Neuronal stem cell (in vitro differentiated cells): ENCODE measurements around the gene TNNI2.

Experiments
- DNase-seq: peaks from one replicate; pipeline ENCODE4 v3.0.0-alpha.2; 2013; ENCODE audit warnings: low spot score
- H2AFZ ChIP-seq: one replicate; pipeline ENCODE4 v1.6.1; 2013; ENCODE audit warnings: mild to moderate bottlenecking, low read length, inconsistent platforms
- H2AK5ac ChIP-seq: 2 replicates; pipeline ENCODE4 v1.6.1; 2013; ENCODE audit warnings: low read depth, mild to moderate bottlenecking, inconsistent platforms, low read length, moderate library complexity, mixed read lengths
- H2BK120ac ChIP-seq: 2 replicates; pipeline ENCODE4 v1.6.1; 2013; ENCODE audit warnings: low read depth, mild to moderate bottlenecking, inconsistent platforms, low read length, moderate library complexity, mixed read lengths
- H2BK12ac ChIP-seq: one replicate; pipeline ENCODE4 v1.6.1; 2013; ENCODE audit warnings: low read length, inconsistent platforms
- H2BK15ac ChIP-seq: 2 replicates; pipeline ENCODE4 v1.6.1; 2013; ENCODE audit warnings: mild to moderate bottlenecking, low read length, inconsistent platforms, mixed read lengths
- H2BK5ac ChIP-seq: one replicate; pipeline ENCODE4 v1.6.1; 2013; ENCODE audit warnings: inconsistent platforms, mild to moderate bottlenecking, low read length, moderate library complexity
- H3K14ac ChIP-seq: one replicate; pipeline ENCODE4 v1.6.1; 2013; ENCODE audit warnings: low read length, inconsistent platforms
- H3K18ac ChIP-seq: 2 replicates; pipeline ENCODE4 v1.6.1; 2013; ENCODE audit warnings: low read length, inconsistent platforms
- H3K23ac ChIP-seq: 2 replicates; pipeline ENCODE4 v1.6.1; 2013; ENCODE audit warnings: low read depth, mild to moderate bottlenecking, mixed read lengths, low read length, inconsistent platforms; ENCODE audit not compliant: poor library complexity
- H3K27ac ChIP-seq: replicated peaks from 3 replicates; pipeline ENCODE4 v1.5.1; 2013; ENCODE audit warnings: low read length, inconsistent platforms
- H3K27me3 ChIP-seq, 3 experiments: 2 replicates each; pipeline ENCODE4 v1.6.1; 2013; ENCODE audit warnings: low read length in 3 of 3, mild to moderate bottlenecking in 2 of 3, inconsistent platforms in 1 of 3, low read depth in 1 of 3, mixed read lengths in 1 of 3, moderate library complexity in 1 of 3; ENCODE audit not compliant: control insufficient read depth in 3 of 3, insufficient read depth in 3 of 3
- H3K36me3 ChIP-seq, 2 donors: replicated peaks in 1 of 2; 2 replicates each; pipeline ENCODE4 v1.6.1; 2013; ENCODE audit warnings: low read length in 2 of 2; ENCODE audit not compliant: control insufficient read depth in 2 of 2, insufficient read depth in 2 of 2
- H3K4ac ChIP-seq: 2 replicates; pipeline ENCODE4 v1.6.1; 2013; ENCODE audit warnings: inconsistent platforms, mild to moderate bottlenecking, low read length, moderate library complexity
- H3K4me1 ChIP-seq, 2 donors: 1 replicate in 1 of 2; 2 replicates in 1 of 2; pipeline ENCODE4 v1.6.1; 2013; ENCODE audit warnings: low read length in 2 of 2, low read depth in 1 of 2; ENCODE audit not compliant: control insufficient read depth in 2 of 2, insufficient read depth in 1 of 2
- H3K4me2 ChIP-seq: one replicate; pipeline ENCODE4 v1.6.1; 2013; ENCODE audit warnings: mild to moderate bottlenecking, low read length, inconsistent platforms; ENCODE audit not compliant: insufficient read depth, poor library complexity, severe bottlenecking
- H3K4me3 ChIP-seq, 2 donors: 2 replicates each; pipeline ENCODE4 v1.5.1; 2013; ENCODE audit warnings: low read length in 2 of 2, mild to moderate bottlenecking in 2 of 2, inconsistent platforms in 1 of 2, moderate library complexity in 1 of 2
- H3K79me1 ChIP-seq: one replicate; pipeline ENCODE4 v1.6.1; 2013; ENCODE audit warnings: low read depth, mild to moderate bottlenecking, inconsistent platforms, low read length, moderate library complexity
- H3K9ac ChIP-seq: one replicate; pipeline ENCODE4 v1.6.1; 2013; ENCODE audit warnings: mild to moderate bottlenecking, low read depth, low read length, inconsistent platforms; ENCODE audit not compliant: poor library complexity
- H3K9me3 ChIP-seq, 2 donors: replicated peaks in 1 of 2; 2 replicates each; pipeline versions ENCODE3 to v1.6.1; 2013; ENCODE audit warnings: low read length in 2 of 2, mild to moderate bottlenecking in 2 of 2, inconsistent platforms in 1 of 2, low read depth in 1 of 2, mixed read lengths in 1 of 2, moderate library complexity in 1 of 2; ENCODE audit not compliant: control insufficient read depth in 2 of 2, insufficient read depth in 1 of 2
- H4K8ac ChIP-seq: one replicate; pipeline ENCODE4 v1.6.1; 2013; ENCODE audit warnings: low read depth, mild to moderate bottlenecking, inconsistent platforms, low read length, moderate library complexity
- H4K91ac ChIP-seq: one replicate; pipeline ENCODE4 v1.6.1; 2013; ENCODE audit warnings: low read length, low read depth, mild to moderate bottlenecking, inconsistent platforms; ENCODE audit not compliant: poor library complexity
- WGBS, 2 donors: extraction: QIAGEN DNeasy Blood & Tissue Kit; methylation state at CpG; one replicate each; pipeline ENCODE4 v1.1.7; 2013; ENCODE audit warnings: missing lambda C conversion rate in 2 of 2, mixed read lengths in 1 of 2; ENCODE audit not compliant: insufficient read length in 2 of 2, insufficient replicate concordance in 1 of 2; ENCODE audit errors: extremely low coverage in 2 of 2; 5-methylcytosine and 5-hydroxymethylcytosine counted together

TNNI2 gene

GRCh38 chr11:1815751-1816150 lies 23.0 kb upstream of the TNNI2 start:
- H4K91ac ChIP-seq = no peak overlapping the region
- H3K27ac ChIP-seq = no peak overlapping the region
- H3K14ac ChIP-seq = no peak overlapping the region
- no peak overlapping the region for H3K4ac ChIP-seq
- no peaks in the 10 kb centered on the region for H3K79me1 ChIP-seq
- H3K9ac ChIP-seq = no peak overlapping the region
- H3K4me1 ChIP-seq = no peaks in the 10 kb centered on the region
- H3K18ac ChIP-seq = no peak overlapping the region
- no peak overlapping the region for H3K4me3 ChIP-seq
- no CpG with 5 or more reads among the region's 7 CpGs for WGBS, 2 donors
- no peak overlapping the region for H4K8ac ChIP-seq
- H2BK5ac ChIP-seq = no peak overlapping the region
- H2BK12ac ChIP-seq = no peak overlapping the region
- H3K9me3 ChIP-seq = peaks cover 0 to 6% of the 10 kb centered on the region in 2 donors
- peak overlapping the region; percentile 82 for H2AK5ac ChIP-seq
- no peak overlapping the region for H3K4me2 ChIP-seq
- no peaks in the 10 kb centered on the region for H3K36me3 ChIP-seq
- no peak overlapping the region for H3K23ac ChIP-seq
- H2AFZ ChIP-seq = no peak overlapping the region
- peak overlapping the region; percentile 69 for H2BK15ac ChIP-seq
- peaks cover 0 to 9% (median 0%) of the 10 kb centered on the region in 3 experiments for H3K27me3 ChIP-seq
- no peak for DNase-seq
- no peak overlapping the region for H2BK120ac ChIP-seq

GRCh38 chr11:1817000-1817399 lies 21.8 kb upstream of the TNNI2 start:
- H3K4me3 ChIP-seq = no peak overlapping the region
- no peaks in the 10 kb centered on the region for H3K36me3 ChIP-seq
- no CpG with 5 or more reads among the region's 5 CpGs for WGBS, 2 donors
- no peak overlapping the region for H4K91ac ChIP-seq
- no peak overlapping the region for H3K4ac ChIP-seq
- no peak overlapping the region for H3K4me2 ChIP-seq
- peaks cover 0 to 6% of the 10 kb centered on the region in 2 donors for H3K9me3 ChIP-seq
- no peak overlapping the region for H3K18ac ChIP-seq
- H2AK5ac ChIP-seq = no peak overlapping the region
- H2BK5ac ChIP-seq = no peak overlapping the region
- no peak overlapping the region for H2AFZ ChIP-seq
- no peak overlapping the region for H3K14ac ChIP-seq
- no peak overlapping the region for H3K9ac ChIP-seq
- no peak for DNase-seq
- H3K79me1 ChIP-seq = no peaks in the 10 kb centered on the region
- H3K27ac ChIP-seq = no peak overlapping the region
- H2BK120ac ChIP-seq = no peak overlapping the region
- no peak overlapping the region for H2BK15ac ChIP-seq
- no peak overlapping the region for H3K23ac ChIP-seq
- H2BK12ac ChIP-seq = no peak overlapping the region
- H3K27me3 ChIP-seq = peaks cover 0 to 8% (median 0%) of the 10 kb centered on the region in 3 experiments
- H3K4me1 ChIP-seq = no peaks in the 10 kb centered on the region
- no peak overlapping the region for H4K8ac ChIP-seq

- Histone ChIP-seq H3K4me1 (no peaks in the 10 kb centered on the region), H3K18ac (no peak overlapping the region), H3K4me3 (no peak overlapping the region), H3K27ac (no peak overlapping the region), H3K9ac (no peak overlapping the region), H3K4me2 (no peak overlapping the region), H3K9me3 (peaks cover 0 to 6% of the 10 kb centered on the region in 2 donors), H3K14ac (no peak overlapping the region), H2BK5ac (no peak overlapping the region), H2AK5ac (no peak overlapping the region), H3K4ac (no peak overlapping the region), H4K8ac (no peak overlapping the region), H3K23ac (no peak overlapping the region), H3K79me1 (no peaks in the 10 kb centered on the region), H2BK12ac (no peak overlapping the region), H4K91ac (no peak overlapping the region), H2AFZ (no peak overlapping the region), H2BK120ac (no peak overlapping the region), H3K27me3 (peaks cover 0 to 8% (median 0%) of the 10 kb centered on the region in 3 experiments), H2BK15ac (no peak overlapping the region), H3K36me3 (no peaks in the 10 kb centered on the region)
- no CpG with 5 or more reads among the region's 1 CpG for WGBS, 2 donors
- no peak for DNase-seq
These were observed 21.3 kb upstream of the TNNI2 start for GRCh38 chr11:1817511-1817910.

GRCh38 chr11:1819074-1819473 lies 19.7 kb upstream of the TNNI2 start:
- H3K36me3 ChIP-seq = no peaks in the 10 kb centered on the region
- H4K91ac ChIP-seq = no peak overlapping the region
- no peak for DNase-seq
- no peak overlapping the region for H2BK12ac ChIP-seq
- H2AK5ac ChIP-seq = no peak overlapping the region
- H2BK15ac ChIP-seq = no peak overlapping the region
- H3K4me1 ChIP-seq = no peaks in the 10 kb centered on the region
- H4K8ac ChIP-seq = no peak overlapping the region
- H3K14ac ChIP-seq = no peak overlapping the region
- H3K79me1 ChIP-seq = no peaks in the 10 kb centered on the region
- H2AFZ ChIP-seq = no peak overlapping the region
- no peak overlapping the region for H3K27ac ChIP-seq
- peaks cover 0 to 6% of the 10 kb centered on the region in 2 donors for H3K9me3 ChIP-seq
- no peak overlapping the region for H3K23ac ChIP-seq
- H2BK120ac ChIP-seq = no peak overlapping the region
- no peak overlapping the region for H3K9ac ChIP-seq
- WGBS, 2 donors = no CpG with 5 or more reads among the region's 3 CpGs
- no peak overlapping the region for H3K4ac ChIP-seq
- no peak overlapping the region for H3K4me2 ChIP-seq
- H3K27me3 ChIP-seq = peaks cover 0 to 8% (median 0%) of the 10 kb centered on the region in 3 experiments
- H3K18ac ChIP-seq = no peak overlapping the region
- H3K4me3 ChIP-seq = no peak overlapping the region
- H2BK5ac ChIP-seq = no peak overlapping the region
